Muscle of back (tissue), 11 donors: Measurements from ENCODE around the gene ODAD2. TPM values are rescaled to one million over a fixed set of nuclear protein-coding genes. Genes with fewer than 3 reads are reported as not detected.

ENCODE experiments used
- DNase-seq, 3 donors: peaks; one replicate each; pipeline versions ENCODE4 v3.0.0 to v3.0.0-alpha.2; 2013
- polyA plus RNA-seq, 10 donors: library from polyadenylated mRNA; unstranded; fragments of 120-200 nt; gene quantifications; one replicate each; pipeline ENCODE4 v1.2.1, GENCODE V29; 2013; ENCODE audit not compliant: insufficient read length in 10 of 10

ODAD2 gene
- polyA plus RNA-seq, 10 donors = 0.52 to 1.9 (median 1.1) TPM

DNA sequence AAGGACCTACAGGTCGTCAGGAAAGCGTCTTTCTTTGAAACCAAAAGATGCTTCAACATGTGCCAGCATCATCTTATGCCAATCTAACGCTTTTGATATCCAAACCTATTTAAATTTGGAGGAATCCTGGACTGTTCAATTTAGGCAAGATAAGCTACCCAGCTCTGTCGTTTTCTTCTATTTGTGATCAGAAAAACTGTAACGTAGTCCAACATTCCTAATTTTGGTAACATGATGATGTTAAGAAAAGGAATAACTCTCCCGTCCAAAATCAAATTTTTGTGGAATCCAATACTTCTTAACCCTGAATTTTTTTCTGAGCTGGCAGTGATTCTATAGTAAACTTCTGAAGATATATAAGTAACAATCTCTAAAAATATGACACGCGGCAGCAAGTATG, 160.0 kb downstream of the ODAD2 start:
- no peak for DNase-seq

DNA sequence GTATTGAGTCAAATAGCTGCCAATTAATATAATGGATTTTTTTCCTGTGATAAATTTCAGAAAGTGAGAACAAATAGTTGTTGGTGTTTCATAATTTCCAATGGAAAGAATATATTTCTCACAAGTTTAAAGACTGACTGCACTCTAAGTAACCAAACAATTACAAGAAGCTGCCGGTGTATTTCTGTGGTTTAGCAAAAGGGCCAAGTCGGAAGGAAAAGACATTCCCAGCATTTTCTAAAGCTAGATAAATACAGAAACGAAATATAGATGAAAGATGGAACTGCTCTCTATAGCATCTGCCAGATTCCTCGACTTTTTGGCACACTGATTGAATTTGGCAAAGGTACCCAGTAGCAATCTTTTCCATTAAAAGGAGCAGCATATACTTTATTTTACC, 160.5 kb downstream of the ODAD2 start:
- DNase-seq = peak in 2 of 3 donors; percentile 11 to 61

- no peak for DNase-seq
These were observed 164.4 kb downstream of the ODAD2 start for GRCh38 chr10:27834476-27834875.

- DNase-seq = no peak
These were observed 165.1 kb downstream of the ODAD2 start for GRCh38 chr10:27833792-27834191.

DNA sequence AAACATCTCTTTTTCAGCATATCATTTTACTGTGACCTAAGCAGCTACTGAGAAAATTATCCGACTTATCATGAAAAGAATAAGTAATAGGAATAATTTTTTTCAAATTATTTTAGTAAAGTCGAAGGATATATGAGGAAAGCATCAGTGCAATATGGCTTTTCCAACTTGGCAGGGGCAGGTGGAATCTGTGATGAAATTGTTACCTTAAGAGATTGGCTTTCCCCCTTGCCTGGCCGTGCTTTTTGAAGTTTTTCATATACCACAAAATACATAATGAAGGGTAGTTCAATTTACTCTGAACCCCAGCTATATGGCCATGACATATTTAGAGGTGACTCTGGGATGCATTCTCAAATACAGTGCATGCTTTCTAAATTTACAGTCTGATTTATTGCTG, 166.1 kb downstream of the ODAD2 start:
- peak in 1 of 3 donors; percentile 42 for DNase-seq

GRCh38 chr10:27826369-27826768, 172.5 kb downstream of the ODAD2 start:
- no peak for DNase-seq

GRCh38 chr10:27822301-27822700, 176.6 kb downstream of the ODAD2 start:
- peak in 2 of 3 donors; percentile 21 to 28 for DNase-seq

GRCh38 chr10:27820637-27821036, 178.2 kb downstream of the ODAD2 start:
- no peak for DNase-seq

DNA sequence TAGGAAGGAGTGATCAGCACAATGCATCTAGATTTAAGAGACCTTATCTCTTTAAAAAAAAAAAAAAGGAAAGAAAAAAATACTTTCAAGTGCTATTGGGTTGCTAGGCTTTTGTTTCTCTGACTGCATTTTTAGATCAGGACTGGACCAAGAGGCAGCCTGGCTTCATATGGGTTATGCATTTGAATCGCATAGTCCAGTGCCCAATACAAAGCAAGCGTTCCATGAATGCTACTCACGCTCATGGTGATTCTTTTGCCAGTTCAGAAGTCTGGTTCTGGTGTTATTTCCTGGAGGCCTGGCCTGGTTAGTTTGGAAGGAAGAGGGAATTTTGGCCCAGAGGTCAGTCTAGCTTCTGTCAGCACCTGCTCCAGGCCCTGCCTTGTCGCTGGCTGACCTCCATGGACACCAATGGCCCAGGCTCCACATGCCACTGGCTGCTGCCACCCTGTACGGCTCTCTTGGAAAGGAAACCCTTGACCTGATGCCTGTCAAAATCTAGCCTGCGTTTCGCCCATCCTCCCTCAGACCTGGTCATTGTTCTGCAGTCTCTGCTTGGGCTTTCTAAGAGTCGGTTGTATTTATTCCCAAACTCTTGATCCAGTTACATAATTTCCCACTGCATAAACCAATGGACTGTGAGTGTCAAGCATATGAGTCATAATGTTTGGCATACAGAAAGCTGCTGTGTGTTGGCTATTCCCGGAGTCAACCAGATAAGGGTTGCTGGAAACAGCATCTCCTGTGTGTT, 178.9 kb downstream of the ODAD2 start:
- peak in 1 of 3 donors; percentile 9 for DNase-seq

GRCh38 chr10:27816320-27816719, 182.6 kb downstream of the ODAD2 start:
- no peak for DNase-seq

GRCh38 chr10:27815846-27816245, 183.0 kb downstream of the ODAD2 start:
- DNase-seq = no peak

DNA sequence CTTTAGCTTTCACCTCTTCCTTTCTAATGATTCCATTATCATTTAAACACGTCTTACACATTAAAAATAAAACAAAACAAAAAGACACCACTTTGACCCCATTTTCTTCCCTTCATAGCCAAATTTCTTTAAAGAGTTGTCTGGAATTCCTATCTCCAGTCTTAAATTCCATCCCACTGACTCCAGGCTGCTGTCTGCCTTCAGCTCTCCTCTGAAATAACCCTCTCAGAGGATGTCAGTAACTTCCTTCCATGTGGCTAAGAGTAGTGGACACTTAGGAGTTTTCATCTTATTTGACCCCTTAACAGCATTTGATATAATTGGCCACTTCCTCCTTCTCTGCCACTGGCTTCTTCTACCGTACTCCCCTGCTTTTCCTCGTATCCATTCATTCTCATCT, 183.6 kb downstream of the ODAD2 start:
- no peak for DNase-seq

- DNase-seq = no peak
These were observed 193.7 kb downstream of the ODAD2 start for GRCh38 chr10:27805180-27805579.

GRCh38 chr10:27804136-27804535, 194.7 kb downstream of the ODAD2 start:
- no peak for DNase-seq

GRCh38 chr10:27801171-27801785, 197.6 kb downstream of the ODAD2 start:
- DNase-seq = no peak

- DNase-seq = no peak
These were observed 199.8 kb downstream of the ODAD2 start for GRCh38 chr10:27799046-27799445.

GRCh38 chr10:27794157-27794556, 204.7 kb downstream of the ODAD2 start:
- DNase-seq = no peak

DNA sequence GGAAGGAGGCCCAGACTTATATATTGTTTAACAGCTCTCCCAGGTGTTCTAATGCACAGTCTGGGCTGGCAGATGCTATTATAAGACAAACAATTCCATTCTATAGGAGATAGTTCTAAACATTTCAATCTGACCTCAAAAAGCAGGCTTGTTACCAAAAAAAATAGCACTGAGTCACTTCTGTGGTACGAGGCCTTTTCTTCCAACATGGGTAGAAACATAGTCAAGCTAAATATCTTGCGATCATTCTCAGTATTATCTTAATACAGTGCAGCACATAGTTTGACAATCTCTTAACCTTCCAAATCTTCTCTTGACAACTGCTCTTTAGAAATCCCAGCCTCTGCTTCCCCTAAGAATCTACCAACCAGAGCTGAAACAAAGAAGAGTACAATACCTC, 206.7 kb downstream of the ODAD2 start:
- DNase-seq = no peak

GRCh38 chr10:27784272-27784671, 214.6 kb downstream of the ODAD2 start:
- no peak for DNase-seq

DNA sequence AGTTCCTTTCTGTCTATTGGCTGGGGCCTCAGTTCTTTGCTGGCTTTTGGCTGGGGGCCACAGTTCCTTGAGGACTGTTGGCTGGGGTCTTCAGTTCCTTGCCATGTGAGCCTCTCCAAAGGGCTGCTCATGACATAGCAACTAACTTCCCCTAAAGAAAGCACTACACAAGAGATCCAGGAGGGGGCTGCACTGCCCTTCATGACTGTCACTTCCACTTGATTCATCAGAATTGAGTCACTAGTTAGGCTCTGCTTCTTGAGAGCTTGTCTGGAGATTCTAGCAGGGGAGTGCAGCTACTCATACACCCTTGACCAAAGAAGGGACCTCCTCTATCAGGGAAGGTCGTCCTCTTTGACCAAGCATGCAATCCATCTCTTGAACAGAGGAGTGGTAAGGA, 215.2 kb downstream of the ODAD2 start:
- peak in 1 of 3 donors; percentile 9 for DNase-seq

GRCh38 chr10:27779462-27780015, 219.3 kb downstream of the ODAD2 start:
- DNase-seq = peak; percentile 5 to 48 (median 27)

GRCh38 chr10:27774831-27775230, 224.0 kb downstream of the ODAD2 start:
- peak in 1 of 3 donors; percentile 34 for DNase-seq

DNA sequence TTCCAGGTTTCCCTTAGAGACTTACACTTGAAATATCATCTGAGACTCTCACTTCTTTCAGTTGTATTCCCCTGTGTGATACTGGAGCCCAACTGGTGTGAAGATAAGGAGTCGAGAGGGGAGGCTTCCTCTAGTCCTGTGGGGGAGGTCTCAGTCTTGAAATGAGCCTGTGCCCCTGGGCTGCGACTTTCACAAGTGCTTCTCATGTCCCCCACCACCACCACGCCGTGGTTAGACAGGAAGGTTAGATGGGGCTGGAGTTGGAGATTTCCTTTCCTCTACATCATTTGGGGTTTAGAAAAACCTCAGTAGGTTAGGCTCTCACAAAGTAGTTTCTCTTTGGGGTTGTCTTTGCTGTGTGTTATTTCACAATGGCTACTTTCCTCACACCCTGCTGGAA, 227.6 kb downstream of the ODAD2 start:
- DNase-seq = no peak
